H1 (cell line): ENCODE data around the gene PAXX. TPM values are rescaled to one million over a fixed set of nuclear protein-coding genes. Genes with fewer than 3 reads are reported as not detected.
A peak's percentile ranks its signal among the peaks of the same experiment; 100 is the strongest.

Experiments used
- CTCF ChIA-PET: fragments of 300-600 bp; sonication (Branson Sonifier 250); formaldehyde crosslinking; loops from one replicate; lab custom pipeline; 2021; ENCODE audit not compliant: partially characterized antibody; lab: Charles Lee
- POLR2A ChIA-PET: fragments of 300-600 bp; sonication (Branson Sonifier 250); formaldehyde crosslinking; loops from one replicate; lab custom pipeline; 2021; ENCODE audit warnings: inconsistent platforms; ENCODE audit not compliant: partially characterized antibody; lab: Charles Lee
- DNase-seq, 2 experiments: peaks; one replicate each; pipeline versions ENCODE4 v3.0.0 to v3.0.0-alpha.2; 2010 to 2022; ENCODE audit warnings: low spot score in 2 of 2, low read depth in 1 of 2, mixed read lengths in 1 of 2
- FAIRE-seq: peaks from 2 replicates; lab custom pipeline; 2011; peaks lifted over from hg19 to GRCh38; lab: Jason Lieb, UNC
- H2AFZ ChIP-seq: 2 replicates; pipeline ENCODE4 v1.8.1; 2012; ENCODE audit warnings: low read length, inconsistent platforms
- H2AK5ac ChIP-seq: 2 replicates; pipeline ENCODE4 v1.6.1; 2013; ENCODE audit warnings: low read depth, low read length
- H2BK120ac ChIP-seq: replicated peaks from 2 replicates; pipeline ENCODE3; 2013; ENCODE audit warnings: low read depth, low read length, inconsistent platforms
- H2BK12ac ChIP-seq: 2 replicates; pipeline ENCODE4 v1.6.1; 2013; ENCODE audit warnings: low read depth, low read length
- H2BK15ac ChIP-seq: 2 replicates; pipeline ENCODE4 v1.6.1; 2013; ENCODE audit warnings: low read length
- H2BK20ac ChIP-seq: 2 replicates; pipeline ENCODE4 v1.6.1; 2013; ENCODE audit warnings: low read length
- H2BK5ac ChIP-seq: 2 replicates; pipeline ENCODE4 v1.6.1; 2013; ENCODE audit warnings: low read depth, low read length
- H3K14ac ChIP-seq: 2 replicates; pipeline ENCODE4 v1.6.1; 2013; ENCODE audit warnings: inconsistent platforms; ENCODE audit not compliant: insufficient read length
- H3K18ac ChIP-seq: 2 replicates; pipeline ENCODE4 v1.6.1; 2013; ENCODE audit warnings: low read length; ENCODE audit errors: extremely low read depth
- H3K23ac ChIP-seq: 2 replicates; pipeline ENCODE4 v1.6.1; 2013; ENCODE audit warnings: inconsistent platforms; ENCODE audit not compliant: insufficient read length
- H3K23me2 ChIP-seq: 2 replicates; pipeline ENCODE4 v1.6.1; 2013; ENCODE audit warnings: low read depth, low read length
- H3K27ac ChIP-seq: 2 replicates; pipeline ENCODE4 v1.6.1; 2011; ENCODE audit warnings: low read depth, low read length, inconsistent platforms
- H3K27me3 ChIP-seq, 4 experiments: replicated peaks in 1 of 4; 1 replicate in 1 of 4; 2 replicates in 3 of 4; pipeline versions ENCODE4 v1.6.1 to v1.8.1; 2011 to 2013; ENCODE audit warnings: low read length in 3 of 4, mild to moderate bottlenecking in 3 of 4, inconsistent platforms in 2 of 4, mixed read lengths in 2 of 4, moderate library complexity in 1 of 4; ENCODE audit not compliant: control insufficient read depth in 3 of 4, insufficient read depth in 3 of 4; ENCODE audit errors: extremely low read depth in 1 of 4
- H3K36me3 ChIP-seq, 4 experiments: 2 replicates each; pipeline versions ENCODE4 v1.6.1 to v1.8.1; 2011 to 2013; ENCODE audit warnings: mild to moderate bottlenecking in 4 of 4, low read length in 3 of 4, moderate library complexity in 2 of 4, control low read depth in 1 of 4, inconsistent platforms in 1 of 4; ENCODE audit not compliant: insufficient read depth in 4 of 4, control insufficient read depth in 2 of 4
- H3K4ac ChIP-seq: replicated peaks from 2 replicates; pipeline ENCODE3; 2013; ENCODE audit warnings: low read length, low read depth, mixed read lengths, inconsistent platforms; ENCODE audit not compliant: insufficient read length
- H3K4me1 ChIP-seq, 4 experiments: replicated peaks in 1 of 4; 1 replicate in 1 of 4; 2 replicates in 3 of 4; pipeline versions ENCODE4 v1.6.1 to v1.8.1; 2011 to 2013; ENCODE audit warnings: low read length in 3 of 4, inconsistent platforms in 2 of 4, mixed read lengths in 1 of 4; ENCODE audit not compliant: insufficient read depth in 4 of 4, control insufficient read depth in 3 of 4
- H3K4me2 ChIP-seq, 2 experiments: 2 replicates each; pipeline versions ENCODE4 v1.6.1 to v1.8.1; 2011 to 2013; ENCODE audit warnings: low read depth in 2 of 2, low read length in 2 of 2, control low read depth in 1 of 2, inconsistent platforms in 1 of 2, mild to moderate bottlenecking in 1 of 2; ENCODE audit not compliant: insufficient read depth in 1 of 2
- H3K4me3 ChIP-seq, 4 experiments: fragments of 200-600, 300-600 bp in 1 of 4; sonication (generic), shearing (Covaris generic), sonication (Bioruptor Twin) in 1 of 4; 2 replicates each; pipeline versions ENCODE4 v1.5.1 to v1.8.1; 2011 to 2016; ENCODE audit warnings: low read length in 4 of 4, low read depth in 3 of 4, control low read depth in 2 of 4, inconsistent platforms in 2 of 4, mild to moderate bottlenecking in 2 of 4, mixed read lengths in 1 of 4, moderate library complexity in 1 of 4; ENCODE audit not compliant: insufficient read depth in 2 of 4; ENCODE audit errors: extremely low read depth in 1 of 4
- H3K56ac ChIP-seq: replicated peaks from 2 replicates; pipeline ENCODE3; 2013; ENCODE audit warnings: low read depth, mild to moderate bottlenecking, mixed read lengths, low read length, inconsistent platforms; ENCODE audit not compliant: insufficient read length
- H3K79me1 ChIP-seq: 2 replicates; pipeline ENCODE4 v1.6.1; 2013; ENCODE audit warnings: low read depth, low read length, control low read depth
- H3K79me2 ChIP-seq, 2 experiments: 2 replicates each; pipeline versions ENCODE4 v1.6.1 to v1.8.1; 2012 to 2013; ENCODE audit warnings: low read length in 2 of 2, mild to moderate bottlenecking in 2 of 2, inconsistent platforms in 1 of 2; ENCODE audit not compliant: insufficient read depth in 2 of 2, control insufficient read depth in 1 of 2
- H3K9ac ChIP-seq, 4 experiments: replicated peaks in 1 of 4; 1 replicate in 1 of 4; 2 replicates in 3 of 4; pipeline versions ENCODE4 v1.6.1 to v1.8.1; 2011 to 2013; ENCODE audit warnings: low read depth in 3 of 4, low read length in 3 of 4, control low read depth in 2 of 4, mild to moderate bottlenecking in 2 of 4, moderate library complexity in 2 of 4, inconsistent platforms in 1 of 4; ENCODE audit errors: extremely low read depth in 1 of 4
- H3K9me3 ChIP-seq, 2 experiments: 2 replicates each; pipeline versions ENCODE4 v1.6.1 to v1.8.1; 2012 to 2013; ENCODE audit warnings: mild to moderate bottlenecking in 2 of 2, moderate library complexity in 2 of 2, control low read depth in 1 of 2, inconsistent platforms in 1 of 2, low read depth in 1 of 2, low read length in 1 of 2, mixed read lengths in 1 of 2; ENCODE audit not compliant: insufficient read depth in 2 of 2
- H4K20me1 ChIP-seq, 2 experiments: replicated peaks in 1 of 2; 2 replicates each; pipeline versions ENCODE3 to v1.8.1; 2011 to 2013; ENCODE audit warnings: inconsistent platforms in 2 of 2, low read length in 2 of 2, mild to moderate bottlenecking in 1 of 2; ENCODE audit not compliant: insufficient read depth in 2 of 2, control insufficient read depth in 1 of 2
- H4K5ac ChIP-seq: 2 replicates; pipeline ENCODE4 v1.6.1; 2013; ENCODE audit warnings: low read length, low read depth, mixed read lengths, inconsistent platforms; ENCODE audit not compliant: insufficient read length
- H4K8ac ChIP-seq: 2 replicates; pipeline ENCODE4 v1.8.0; 2013; ENCODE audit warnings: mild to moderate bottlenecking, moderate library complexity, low read length, inconsistent platforms; ENCODE audit not compliant: insufficient read depth; ENCODE audit errors: extremely low read depth
- H4K91ac ChIP-seq: replicated peaks from 2 replicates; pipeline ENCODE3; 2013; ENCODE audit warnings: low read length, mixed read lengths, inconsistent platforms; ENCODE audit not compliant: insufficient read length
- FOSL1 ChIP-seq: IDR thresholded peaks from 2 replicates; pipeline ENCODE4 v1.6.1; 2011; ENCODE audit warnings: mild to moderate bottlenecking, low read depth, low read length, moderate library complexity; ENCODE audit not compliant: insufficient read depth
- GABPA ChIP-seq: IDR thresholded peaks from 2 replicates; pipeline ENCODE4 v1.6.1; 2011; ENCODE audit warnings: mild to moderate bottlenecking, low read length, moderate library complexity, borderline replicate concordance; ENCODE audit not compliant: insufficient read depth
- JUN ChIP-seq: IDR thresholded peaks from 2 replicates; pipeline ENCODE4 v1.6.1; 2011; ENCODE audit warnings: low read depth, mild to moderate bottlenecking, improper control_type of control experiment, low read length
- KDM5A ChIP-seq: fragments of 200-600 bp; IDR thresholded peaks from 2 replicates; pipeline ENCODE4 v1.7.1; 2012; ENCODE audit warnings: mild to moderate bottlenecking, low read length, inconsistent platforms, mixed read lengths
- SP1 ChIP-seq: IDR thresholded peaks from 2 replicates; pipeline ENCODE4 v1.6.1; 2011; ENCODE audit warnings: low read depth, low read length
- WGBS, 2 experiments: shearing (Covaris generic) in 1 of 2; methylation state at CpG; one replicate each; pipeline versions ENCODE4 v1.1.6 to v1.1.7; 2013 to 2015; ENCODE audit warnings: low lambda C conversion rate in 2 of 2, mixed read lengths in 2 of 2, inconsistent platforms in 1 of 2, low coverage in 1 of 2, missing lambda C conversion rate in 1 of 2; ENCODE audit not compliant: insufficient replicate concordance in 2 of 2, insufficient coverage in 1 of 2, insufficient read length in 1 of 2; ENCODE audit errors: extremely low coverage in 1 of 2, missing lambda C conversion rate in 1 of 2; 5-methylcytosine and 5-hydroxymethylcytosine counted together
- polyA plus RNA-seq, 7 experiments: library from polyadenylated mRNA; depleted of rRNA in 3 of 7; stranded (reverse) in 5 of 7; unstranded in 2 of 7; fragments of >200 nt in 5 of 7; fragments of 200-250 nt in 2 of 7; gene quantifications; 1 replicate in 5 of 7; 2 replicates in 1 of 7; 4 replicates in 1 of 7; pipeline versions ENCODE4 v1.2.1 to v1.2.3, GENCODE V29; 2011 to 2013; ENCODE audit warnings: missing spikeins in 2 of 7, mixed read lengths in 2 of 7
- total RNA-seq: library from RNA; stranded (reverse); fragmentation: NEBNext Ultra II Directional; extraction: Animal tissue kit (Norgen Biotek cat#: 25700); gene quantifications from 2 replicates; pipeline ENCODE4 v1.2.1, GENCODE V29; 2021

The PAXX gene
- total and polyA plus RNA-seq, 2 of the 8 experiments (the other 6 are each of a cell fraction or from before 2014, with no cell fraction given) = 43.4 to 45.9 TPM

DNA sequence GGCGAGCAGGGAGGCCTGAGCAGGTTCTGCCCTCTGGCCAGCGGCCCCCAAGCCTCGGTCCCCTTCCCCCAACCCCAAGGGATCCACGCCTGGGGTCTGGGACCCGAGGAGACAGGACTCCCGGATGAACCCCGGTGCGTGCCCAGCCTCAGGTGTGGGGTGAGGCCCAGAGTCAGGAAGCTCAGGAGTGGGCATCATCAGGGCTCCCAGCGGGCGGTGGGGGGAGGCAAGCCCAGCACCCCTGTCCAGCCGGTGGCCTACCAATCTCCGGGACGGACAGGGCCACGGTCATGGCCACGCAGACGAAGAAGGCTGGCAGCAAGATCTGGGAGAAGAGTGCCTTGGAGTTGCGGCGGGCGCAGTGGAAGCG is 21.3 kb downstream of the PAXX start:
- Histone ChIP-seq H4K5ac (no peak overlapping the region), H3K4ac (no peak overlapping the region), H2AK5ac (no peak overlapping the region), H3K14ac (no peak overlapping the region), H4K8ac (no peak overlapping the region), H3K56ac (no peak overlapping the region), H4K20me1 (no peaks in the 10 kb centered on the region), H3K9me3 (peaks cover 0 to 27% of the 10 kb centered on the region in 2 experiments; a peak in 2 of 4 replicates), H2BK5ac (no peak overlapping the region), H3K4me1 (peaks cover 0 to 7% (median under 1%) of the 10 kb centered on the region in 4 experiments; a peak in 2 of 7 replicates), H2BK15ac (no peak overlapping the region), H3K4me2 (peak overlapping the region in 1 of 2 experiments; percentile 28; a peak in 2 of 4 replicates), H4K91ac (no peak overlapping the region), H3K79me2 (no peaks in the 10 kb centered on the region), H3K4me3 (no peak overlapping the region), H3K79me1 (no peaks in the 10 kb centered on the region), H2BK12ac (no peak overlapping the region), H3K23me2 (no peaks in the 10 kb centered on the region; the same call in 1 of the 2 replicates), H3K9ac (no peak overlapping the region), H3K23ac (no peak overlapping the region), H2AFZ (no peak overlapping the region), H2BK20ac (no peak overlapping the region), H3K36me3 (peaks cover 0 to 13% (median 0%) of the 10 kb centered on the region in 4 experiments; a peak in 1 of 8 replicates), H2BK120ac (no peak overlapping the region), H3K27ac (no peak overlapping the region)
- POLR2A ChIA-PET = interaction anchor here (0.8 kb wide), 1 partner anchor 13 kb away, joined by 3 read pairs; no protein-coding TSS in a partner anchor
- WGBS, 2 experiments = 95% methylated on average over 13 of the region's 20 CpGs; no CpG with 5 or more reads in 1 of the 2 experiments
- no peak for FAIRE-seq
- CTCF ChIA-PET = interaction anchor here (1.0 to 2.8 kb wide), 4 partner anchors 16 to 87 kb away, joined by 3 to 11 read pairs (median 6); no protein-coding TSS in a partner anchor
- no peak for DNase-seq
- TF ChIP-seq FOSL1 = no peak
- no peak for TF ChIP-seq JUN
- TF ChIP-seq KDM5A = no peak
- no peak for TF ChIP-seq SP1
- no peak for TF ChIP-seq GABPA
- TF ChIP-seq, all 59 proteins: peak for 0
- H3K27me3 ChIP-seq = no peaks in the 10 kb centered on the region; a peak in 1 of 7 replicates
- no peak overlapping the region; the same call in 1 of the 2 replicates for H3K18ac ChIP-seq
